ENCODE data around the gene SRRM4.
"Not testable (repeated sequence)": the region's sequence is repeated elsewhere in the genome, so short reads cannot be mapped to it uniquely, and the experiment has no call there.

Gene SRRM4

GRCh38 chr12:119069147-119069642 lies 87.9 kb downstream of the SRRM4 start:
- no peak for DNase-seq (ENCODE audit: low read depth in 2 of 2)

- DNase-seq (ENCODE audit: low read depth in 2 of 2) = no peak
These were observed 89.8 kb downstream of the SRRM4 start for GRCh38 chr12:119071176-119071575.

GRCh38 chr12:119071638-119072231 lies 90.4 kb downstream of the SRRM4 start:
- no peak for DNase-seq (ENCODE audit: low read depth in 2 of 2)

- no peak for DNase-seq (ENCODE audit: low read depth in 2 of 2)
These were observed 91.1 kb downstream of the SRRM4 start for GRCh38 chr12:119072440-119072839.

GRCh38 chr12:119075222-119075787 lies 94.0 kb downstream of the SRRM4 start:
- DNase-seq (ENCODE audit: low read depth in 2 of 2) = no peak

- no peak for DNase-seq (ENCODE audit: low read depth in 2 of 2)
These were observed 94.6 kb downstream of the SRRM4 start for GRCh38 chr12:119075918-119076317.

- no peak for DNase-seq (ENCODE audit: low read depth in 2 of 2)
These were observed 98.2 kb downstream of the SRRM4 start for GRCh38 chr12:119079530-119079929.

GRCh38 chr12:119082016-119082415 lies 100.7 kb downstream of the SRRM4 start:
- no peak for DNase-seq (ENCODE audit: low read depth in 2 of 2)

- no peak for DNase-seq (ENCODE audit: low read depth in 2 of 2)
These were observed 101.2 kb downstream of the SRRM4 start for GRCh38 chr12:119082496-119082895.

- DNase-seq (ENCODE audit: low read depth in 2 of 2) = no peak
These were observed 107.5 kb downstream of the SRRM4 start for GRCh38 chr12:119088685-119089379.

- DNase-seq (ENCODE audit: low read depth in 2 of 2) = no peak
These were observed 108.2 kb downstream of the SRRM4 start for GRCh38 chr12:119089380-119090013.

- DNase-seq (ENCODE audit: low read depth in 2 of 2) = no peak
These were observed 108.9 kb downstream of the SRRM4 start for GRCh38 chr12:119090276-119090675.

- DNase-seq (ENCODE audit: low read depth in 2 of 2) = no peak
These were observed 109.5 kb downstream of the SRRM4 start for GRCh38 chr12:119090865-119091264.

GRCh38 chr12:119096429-119097202 lies 115.3 kb downstream of the SRRM4 start:
- DNase-seq (ENCODE audit: low read depth in 2 of 2) = no peak

- DNase-seq (ENCODE audit: low read depth in 2 of 2) = no peak
These were observed 119.6 kb downstream of the SRRM4 start for GRCh38 chr12:119100933-119101332.

- no peak for DNase-seq (ENCODE audit: low read depth in 2 of 2)
These were observed 120.9 kb downstream of the SRRM4 start for GRCh38 chr12:119102274-119102673.

- no peak for DNase-seq (ENCODE audit: low read depth in 2 of 2)
These were observed 121.4 kb downstream of the SRRM4 start for GRCh38 chr12:119102714-119103113.

GRCh38 chr12:119104969-119105368 lies 123.6 kb downstream of the SRRM4 start:
- not testable (repeated sequence) for DNase-seq (ENCODE audit: low read depth in 2 of 2)

- no peak for DNase-seq (ENCODE audit: low read depth in 2 of 2)
These were observed 132.2 kb downstream of the SRRM4 start for GRCh38 chr12:119113496-119113986.

GRCh38 chr12:119114294-119114693 lies 133.0 kb downstream of the SRRM4 start:
- DNase-seq (ENCODE audit: low read depth in 2 of 2) = no peak

- peak in 1 of 2 donors; percentile 11 for DNase-seq (ENCODE audit: low read depth in 2 of 2)
These were observed 134.1 kb downstream of the SRRM4 start for GRCh38 chr12:119115296-119115905.

All from activated CD4-positive, alpha-beta T cell treated with anti-CD3 and anti-CD28 coated beads for 24 hours (primary cell).